ENCODE results near the gene F11. TPM values are rescaled to one million over a fixed set of nuclear protein-coding genes. Genes with fewer than 3 reads are reported as not detected.

F11 gene
- total RNA-seq, 1 experiment from 2014 or later = not detected

- H3K9me3 Mint-ChIP-seq (ENCODE audit: unreplicated experiment) = peaks cover 23% of the 10 kb centered on the region
- no peak within 1 kb of the TSS for H3K4me3 ChIP-seq (ENCODE audit: low read depth, low read length)
- POLR2A ChIA-PET = no interaction called here
- TF ChIP-seq CTCF (IDR thresholded peaks at IDR 0.05; ENCODE audit: insufficient read depth in 1 of 2, low read depth in 1 of 2, low read length in 1 of 2, severe bottlenecking in 1 of 2, unreplicated experiment in 1 of 2) = no peak
- no peaks in the 10 kb centered on the region for H3K27me3 ChIP-seq (replicated peaks; ENCODE audit: control insufficient read depth, insufficient read depth, low read length)
- DNase-seq = no peak
- peaks cover 5% of the 10 kb centered on the region for H3K36me3 Mint-ChIP-seq (ENCODE audit: insufficient read depth, unreplicated experiment)
- no peaks in the 10 kb centered on the region for H3K4me1 ChIP-seq
- H3K27me3 Mint-ChIP-seq (ENCODE audit: insufficient read depth, unreplicated experiment) = peaks cover 3% of the 10 kb centered on the region
- 0 out of 2 replicates have a peak, but pooled peaks cover 3% of the 10 kb centered on the region for H3K9me3 ChIP-seq
- no TSS peak for BruUV-seq (replicated peaks)
- no peaks in the 10 kb centered on the region for H3K36me3 ChIP-seq (ENCODE audit: control insufficient read depth, insufficient read depth, low read length)
- CTCF ChIA-PET = no interaction called here
- H3K4me3 Mint-ChIP-seq (ENCODE audit: unreplicated experiment) = no peak within 1 kb of the TSS
- no peak within 1 kb of the TSS for H3K27ac Mint-ChIP-seq (ENCODE audit: unreplicated experiment)
- no peaks in the 10 kb centered on the region for H3K4me1 Mint-ChIP-seq (ENCODE audit: low read depth, unreplicated experiment)
- intact Hi-C loops (cut with micrococcal nuclease; ENCODE audit: unreplicated experiment) = no loop called here
Observed at GRCh38 chr4:186227221-186227620, 38.8 kb upstream of the F11 start, which contains the start of gene KLKB1. KLKB1 (plus strand) TSS chr4:186227507; CDS start chr4:186228196, 689 bp downstream.

GRCh38 chr4:186227744-186228513 lies 38.1 kb upstream of the F11 start:
- BruUV-seq (replicated peaks) = no TSS peak
- Histone ChIP-seq H3K9me3 (0 out of 2 replicates have a peak, but pooled peaks cover 3% of the 10 kb centered on the region), H3K36me3 (ENCODE audit: control insufficient read depth, insufficient read depth, low read length) (no peaks in the 10 kb centered on the region), H3K4me1 (no peaks in the 10 kb centered on the region), H3K27me3 (replicated peaks; ENCODE audit: control insufficient read depth, insufficient read depth, low read length) (no peaks in the 10 kb centered on the region), H3K4me3 (ENCODE audit: low read depth, low read length) (no peak overlapping the region)
- no peak for DNase-seq
- CTCF ChIA-PET = no interaction called here
- H3K27ac Mint-ChIP-seq (ENCODE audit: unreplicated experiment) = no peak overlapping the region
- no peak overlapping the region for H3K4me3 Mint-ChIP-seq (ENCODE audit: unreplicated experiment)
- POLR2A ChIA-PET = no interaction called here
- intact Hi-C loops (cut with micrococcal nuclease; ENCODE audit: unreplicated experiment) = no loop called here
- TF ChIP-seq CTCF (IDR thresholded peaks at IDR 0.05; ENCODE audit: insufficient read depth in 1 of 2, low read depth in 1 of 2, low read length in 1 of 2, severe bottlenecking in 1 of 2, unreplicated experiment in 1 of 2) = no peak
- peaks cover 16% of the 10 kb centered on the region for H3K9me3 Mint-ChIP-seq (ENCODE audit: unreplicated experiment)
- no peaks in the 10 kb centered on the region for H3K4me1 Mint-ChIP-seq (ENCODE audit: low read depth, unreplicated experiment)
- peaks cover 5% of the 10 kb centered on the region for H3K36me3 Mint-ChIP-seq (ENCODE audit: insufficient read depth, unreplicated experiment)
- H3K27me3 Mint-ChIP-seq (ENCODE audit: insufficient read depth, unreplicated experiment) = no peaks in the 10 kb centered on the region

- ChIA-PET POLR2A (no interaction called here), CTCF (no interaction called here)
- Mint-ChIP-seq H3K27ac (ENCODE audit: unreplicated experiment) (no peak overlapping the region), H3K4me1 (ENCODE audit: low read depth, unreplicated experiment) (no peaks in the 10 kb centered on the region), H3K27me3 (ENCODE audit: insufficient read depth, unreplicated experiment) (no peaks in the 10 kb centered on the region), H3K36me3 (ENCODE audit: insufficient read depth, unreplicated experiment) (peaks cover 5% of the 10 kb centered on the region), H3K4me3 (ENCODE audit: unreplicated experiment) (no peak overlapping the region), H3K9me3 (ENCODE audit: unreplicated experiment) (peaks cover 11% of the 10 kb centered on the region)
- no TSS peak for BruUV-seq (replicated peaks)
- no peak overlapping the region for H3K4me3 ChIP-seq (ENCODE audit: low read depth, low read length)
- DNase-seq = no peak
- H3K4me1 ChIP-seq = no peaks in the 10 kb centered on the region
- TF ChIP-seq CTCF (IDR thresholded peaks at IDR 0.05; ENCODE audit: insufficient read depth in 1 of 2, low read depth in 1 of 2, low read length in 1 of 2, severe bottlenecking in 1 of 2, unreplicated experiment in 1 of 2) = no peak
- intact Hi-C loops (cut with micrococcal nuclease; ENCODE audit: unreplicated experiment) = no loop called here
- H3K9me3 ChIP-seq = 0 out of 2 replicates have a peak, but pooled peaks cover 3% of the 10 kb centered on the region
- H3K36me3 ChIP-seq (ENCODE audit: control insufficient read depth, insufficient read depth, low read length) = no peaks in the 10 kb centered on the region
- H3K27me3 ChIP-seq (replicated peaks; ENCODE audit: control insufficient read depth, insufficient read depth, low read length) = no peaks in the 10 kb centered on the region
Observed at GRCh38 chr4:186228514-186228894, 37.5 kb upstream of the F11 start.

Data from Caco-2 (cell line).